Keratinocyte (primary cell): ENCODE measurements around the gene DPH1. TPM values are rescaled to one million over a fixed set of nuclear protein-coding genes. Genes with fewer than 3 reads are reported as not detected.

Experiments used
- DNase-seq: peaks from one replicate; pipeline ENCODE4 v3.0.0-alpha.2; 2011; ENCODE audit warnings: low read depth, missing footprints, low spot score
- FAIRE-seq: peaks from 2 replicates; lab custom pipeline; 2011; peaks lifted over from hg19 to GRCh38; lab: Jason Lieb, UNC
- H2AFZ ChIP-seq: 2 replicates; pipeline ENCODE4 v1.6.0; 2012; ENCODE audit warnings: low read length, control low read depth, inconsistent platforms; ENCODE audit not compliant: control insufficient read depth
- H3K27ac ChIP-seq: 2 replicates; pipeline ENCODE4 v1.5.1; 2011; ENCODE audit warnings: low read length; ENCODE audit not compliant: control insufficient read depth, insufficient read depth
- H3K27me3 ChIP-seq: 3 replicates; pipeline ENCODE4 v1.6.0; 2011; ENCODE audit warnings: low read length; ENCODE audit not compliant: control insufficient read depth, insufficient read depth; ENCODE audit errors: extremely low read depth
- H3K36me3 ChIP-seq, 2 experiments: 2 replicates in 1 of 2; 3 replicates in 1 of 2; pipeline ENCODE4 v1.5.1; 2011; ENCODE audit warnings: low read length in 2 of 2, mild to moderate bottlenecking in 1 of 2; ENCODE audit not compliant: control insufficient read depth in 2 of 2, insufficient read depth in 2 of 2; ENCODE audit errors: extremely low read depth in 1 of 2
- H3K4me1 ChIP-seq: 3 replicates; pipeline ENCODE4 v1.5.1; 2011; ENCODE audit warnings: low read length; ENCODE audit not compliant: control insufficient read depth, insufficient read depth; ENCODE audit errors: extremely low read depth
- H3K4me2 ChIP-seq: 3 replicates; pipeline ENCODE4 v1.6.0; 2011; ENCODE audit warnings: low read depth, low read length; ENCODE audit not compliant: control insufficient read depth, insufficient read depth; ENCODE audit errors: extremely low read depth
- H3K4me3 ChIP-seq, 3 experiments: fragments of 200-600 bp in 1 of 3; sonication (generic) in 1 of 3; 2 replicates in 2 of 3; 3 replicates in 1 of 3; pipeline ENCODE4 v1.5.1; 2011 to 2016; ENCODE audit warnings: low read length in 3 of 3, mild to moderate bottlenecking in 3 of 3, control low read depth in 2 of 3, inconsistent platforms in 1 of 3, low read depth in 1 of 3, mixed read lengths in 1 of 3, mixed run types in 1 of 3, moderate library complexity in 1 of 3; ENCODE audit not compliant: control insufficient read depth in 2 of 3, insufficient read depth in 2 of 3; ENCODE audit errors: extremely low read depth in 1 of 3
- H3K79me2 ChIP-seq: 2 replicates; pipeline ENCODE4 v1.6.0; 2012; ENCODE audit warnings: low read length; ENCODE audit not compliant: control insufficient read depth, insufficient read depth
- H3K9ac ChIP-seq: 3 replicates; pipeline ENCODE4 v1.6.0; 2011; ENCODE audit warnings: low read length; ENCODE audit not compliant: control insufficient read depth, insufficient read depth; ENCODE audit errors: extremely low read depth
- H3K9me1 ChIP-seq: 3 replicates; pipeline ENCODE4 v1.6.0; 2011; ENCODE audit warnings: low read length; ENCODE audit not compliant: control insufficient read depth, insufficient read depth; ENCODE audit errors: extremely low read depth
- H3K9me3 ChIP-seq: 2 replicates; pipeline ENCODE4 v1.5.1; 2012; ENCODE audit warnings: low read depth, low read length; ENCODE audit not compliant: control insufficient read depth
- H4K20me1 ChIP-seq: 3 replicates; pipeline ENCODE4 v1.6.0; 2011; ENCODE audit warnings: low read length; ENCODE audit not compliant: control insufficient read depth, insufficient read depth; ENCODE audit errors: extremely low read depth
- EZH2 ChIP-seq: IDR thresholded peaks from one replicate; pipeline ENCODE4 v1.6.1; 2012; ENCODE audit warnings: inconsistent platforms, mild to moderate bottlenecking, low read length, moderate library complexity
- dilution Hi-C: fragments of 300-500 bp; cut with MboI; formaldehyde crosslinking; loops from one replicate; pipeline ENCODE4 v1.7.0; 2020; ENCODE audit warnings: low sequenced_read_pairs; ENCODE audit not compliant: extremely low pct_ligation_motif_present
- polyA plus RNA-seq, 5 experiments: library from polyadenylated mRNA; depleted of rRNA in 3 of 5; stranded (reverse) in 3 of 5; stranded (forward) in 1 of 5; unstranded in 1 of 5; fragments of >200 nt; gene quantifications; 1 replicate in 1 of 5; 2 replicates in 3 of 5; 3 replicates in 1 of 5; pipeline versions ENCODE4 v1.2.1 to v1.2.3, GENCODE V29; 2011 to 2012; ENCODE audit warnings: missing spikeins in 2 of 5, low read depth in 1 of 5, low replicate concordance in 1 of 5
- TF ChIP-seq, protein P1 (sequence below), 3 experiments: IDR thresholded peaks in 1 of 3; conservative IDR thresholded peaks in 1 of 3; optimal IDR thresholded peaks in 1 of 3; 2 replicates in 2 of 3; 3 replicates in 1 of 3; pipeline versions ENCODE3 to v1.5.1; 2011; ENCODE audit warnings: low read length in 3 of 3, mild to moderate bottlenecking in 3 of 3, moderate library complexity in 2 of 3, control low read depth in 1 of 3, inconsistent platforms in 1 of 3; ENCODE audit not compliant: insufficient read depth in 2 of 3; ENCODE audit errors: extremely low read depth in 1 of 3

Gene DPH1
- polyA plus RNA-seq, 1 donor (not counting 4 experiments of a cell fraction or from before 2014, with no cell fraction given): 18.9 TPM

DNA sequence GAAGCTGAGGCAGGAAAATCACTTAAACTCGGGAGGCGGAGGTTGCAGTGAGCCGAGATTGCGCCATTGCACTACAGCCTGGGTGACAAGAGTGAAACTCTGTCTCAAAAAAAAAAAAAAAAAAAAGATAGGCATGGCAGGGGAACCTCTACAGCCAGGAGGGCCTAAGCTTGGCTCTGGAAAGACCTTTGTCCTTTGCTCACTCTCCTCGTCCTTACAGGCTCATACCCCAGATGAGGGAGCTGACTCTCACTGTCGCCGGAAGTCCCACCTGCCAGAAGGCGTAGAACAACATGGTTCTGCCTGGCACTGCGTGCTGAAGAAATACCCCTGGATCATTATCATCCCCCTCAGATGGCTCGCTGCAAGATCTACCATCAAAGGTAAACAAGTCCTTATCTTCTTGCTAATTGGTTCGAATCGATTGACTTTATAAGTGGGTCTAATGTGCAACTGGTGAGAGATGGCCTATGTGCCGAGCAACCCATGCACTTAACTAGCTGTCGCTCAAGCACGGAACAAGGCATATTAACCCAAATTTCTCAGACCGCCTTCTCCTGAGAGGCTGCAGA lies 34.5 kb upstream of the DPH1 start:
- Histone ChIP-seq H3K36me3 (no peaks in the 10 kb centered on the region), H3K27me3 (no peaks in the 10 kb centered on the region), H3K4me1 (peaks cover 17% of the 10 kb centered on the region), H4K20me1 (no peaks in the 10 kb centered on the region), H3K9me1 (no peaks in the 10 kb centered on the region), H3K27ac (no peak overlapping the region), H3K9me3 (no peaks in the 10 kb centered on the region), H3K79me2 (no peaks in the 10 kb centered on the region), H3K9ac (no peak overlapping the region), H2AFZ (no peak overlapping the region), H3K4me3 (no peak overlapping the region), H3K4me2 (no peak overlapping the region)
- FAIRE-seq: no peak
- dilution Hi-C loops: no loop called here
- DNase-seq: no peak
- TF ChIP-seq EZH2: no peak
- TF ChIP-seq, protein P1, sequence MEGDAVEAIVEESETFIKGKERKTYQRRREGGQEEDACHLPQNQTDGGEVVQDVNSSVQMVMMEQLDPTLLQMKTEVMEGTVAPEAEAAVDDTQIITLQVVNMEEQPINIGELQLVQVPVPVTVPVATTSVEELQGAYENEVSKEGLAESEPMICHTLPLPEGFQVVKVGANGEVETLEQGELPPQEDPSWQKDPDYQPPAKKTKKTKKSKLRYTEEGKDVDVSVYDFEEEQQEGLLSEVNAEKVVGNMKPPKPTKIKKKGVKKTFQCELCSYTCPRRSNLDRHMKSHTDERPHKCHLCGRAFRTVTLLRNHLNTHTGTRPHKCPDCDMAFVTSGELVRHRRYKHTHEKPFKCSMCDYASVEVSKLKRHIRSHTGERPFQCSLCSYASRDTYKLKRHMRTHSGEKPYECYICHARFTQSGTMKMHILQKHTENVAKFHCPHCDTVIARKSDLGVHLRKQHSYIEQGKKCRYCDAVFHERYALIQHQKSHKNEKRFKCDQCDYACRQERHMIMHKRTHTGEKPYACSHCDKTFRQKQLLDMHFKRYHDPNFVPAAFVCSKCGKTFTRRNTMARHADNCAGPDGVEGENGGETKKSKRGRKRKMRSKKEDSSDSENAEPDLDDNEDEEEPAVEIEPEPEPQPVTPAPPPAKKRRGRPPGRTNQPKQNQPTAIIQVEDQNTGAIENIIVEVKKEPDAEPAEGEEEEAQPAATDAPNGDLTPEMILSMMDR (optimal IDR thresholded peaks at IDR 0.05 in 1 of 3, IDR thresholded peaks at IDR 0.05 in 1 of 3, conservative IDR thresholded peaks at IDR 0.05 in 1 of 3; ENCODE audit: extremely low read depth in 1 of 3, insufficient read depth in 2 of 3, low read length in 3 of 3): no peak

GRCh38 chr17:1995907-1996799 lies 33.8 kb upstream of the DPH1 start:
- Histone ChIP-seq H3K9me3 (no peaks in the 10 kb centered on the region), H3K27ac (no peak overlapping the region), H3K9me1 (no peaks in the 10 kb centered on the region), H3K4me1 (peaks cover 17% of the 10 kb centered on the region), H4K20me1 (no peaks in the 10 kb centered on the region), H2AFZ (no peak overlapping the region), H3K27me3 (no peaks in the 10 kb centered on the region), H3K79me2 (no peaks in the 10 kb centered on the region), H3K4me3 (no peak overlapping the region), H3K36me3 (no peaks in the 10 kb centered on the region), H3K4me2 (no peak overlapping the region), H3K9ac (no peak overlapping the region)
- dilution Hi-C loops: no loop called here
- FAIRE-seq: no peak
- no peak for DNase-seq
- TF ChIP-seq EZH2: no peak
- TF ChIP-seq, protein P1 (optimal IDR thresholded peaks at IDR 0.05 in 1 of 3, IDR thresholded peaks at IDR 0.05 in 1 of 3, conservative IDR thresholded peaks at IDR 0.05 in 1 of 3; ENCODE audit: extremely low read depth in 1 of 3, insufficient read depth in 2 of 3, low read length in 3 of 3): no peak
